NCI-H524 treated with DMSO at 0.1 percent for 48 hours (cell line): Measurements from ENCODE around the gene TUBB.
"Not testable (repeated sequence)": the region's sequence is repeated elsewhere in the genome, so short reads cannot be mapped to it uniquely, and the experiment has no call there.

ENCODE experiments used
- DNase-seq: peaks from one replicate; lab custom pipeline; 2025; lab: John Stamatoyannopoulos, UW

Gene TUBB

GRCh38 chr6:30741063-30741779, 21.1 kb downstream of the TUBB start:
- DNase-seq, result no peak

GRCh38 chr6:30741789-30742315, 21.7 kb downstream of the TUBB start:
- DNase-seq, result no peak

GRCh38 chr6:30742316-30743098, 22.4 kb downstream of the TUBB start, which contains the start of gene FLOT1:
FLOT1 (minus strand) TSS chr6:30742687; CDS start chr6:30742189, 498 bp downstream.
- peak; percentile 34 for DNase-seq

GRCh38 chr6:30743099-30744053, 23.2 kb downstream of the TUBB start:
- DNase-seq, result no peak

GRCh38 chr6:30744054-30744805, 24.1 kb downstream of the TUBB start, which contains the start of gene IER3:
IER3 (minus strand) TSS chr6:30744547; CDS start chr6:30744518, 29 bp downstream.
- peak; percentile 16 for DNase-seq

- no peak for DNase-seq
These were observed 27.1 kb downstream of the TUBB start for GRCh38 chr6:30747300-30747687.

GRCh38 chr6:30747902-30748769, 28.0 kb downstream of the TUBB start:
- no peak for DNase-seq

- no peak for DNase-seq
These were observed 28.8 kb downstream of the TUBB start for GRCh38 chr6:30748851-30749540.

- no peak for DNase-seq
These were observed 29.6 kb downstream of the TUBB start for GRCh38 chr6:30749554-30750378.

GRCh38 chr6:30750379-30750668, 30.2 kb downstream of the TUBB start:
- DNase-seq, result no peak

- DNase-seq, result no peak
These were observed 32.2 kb downstream of the TUBB start for GRCh38 chr6:30752157-30752927.

- no peak for DNase-seq
These were observed 34.5 kb downstream of the TUBB start for GRCh38 chr6:30754631-30755030.

- DNase-seq, result not testable (repeated sequence)
These were observed 36.4 kb downstream of the TUBB start for GRCh38 chr6:30756405-30757003.

- DNase-seq, result no peak
These were observed 37.2 kb downstream of the TUBB start for GRCh38 chr6:30757261-30757904.

- no peak for DNase-seq
These were observed 39.6 kb downstream of the TUBB start for GRCh38 chr6:30759575-30760239.

GRCh38 chr6:30760549-30760948, 40.4 kb downstream of the TUBB start:
- no peak for DNase-seq
